NCI-H187 (cell line): ENCODE data around the gene NAXD.
"Not testable (repeated sequence)": the region's sequence is repeated elsewhere in the genome, so short reads cannot be mapped to it uniquely, and the experiment has no call there.

Experiments
- DNase-seq, 2 experiments: peaks; one replicate each; lab custom pipeline; 2025; lab: John Stamatoyannopoulos, UW

The NAXD gene

GRCh38 chr13:110593430-110594130, 21.8 kb upstream of the NAXD start:
- no peak for DNase-seq

GRCh38 chr13:110597041-110597689, 18.2 kb upstream of the NAXD start:
- DNase-seq, result no peak

- no peak for DNase-seq
Measured at GRCh38 chr13:110600261-110600819, 15.0 kb upstream of the NAXD start.

- DNase-seq, result no peak
Measured at GRCh38 chr13:110600980-110601379, 14.4 kb upstream of the NAXD start.

- no peak for DNase-seq
Measured at GRCh38 chr13:110605132-110605531, 10.2 kb upstream of the NAXD start.

GRCh38 chr13:110606281-110606680, 9.1 kb upstream of the NAXD start:
- not testable (repeated sequence) for DNase-seq

- no peak for DNase-seq
Measured at GRCh38 chr13:110607675-110608224, 7.6 kb upstream of the NAXD start.

- no peak for DNase-seq
Measured at GRCh38 chr13:110610955-110611595, 4.3 kb upstream of the NAXD start.

- DNase-seq, result no peak
Measured at GRCh38 chr13:110615005-110615321, 382 bp upstream of the NAXD start.

- no peak for DNase-seq
Measured at GRCh38 chr13:110616103-110617101, 1.1 kb downstream of the NAXD start.

GRCh38 chr13:110617321-110618072, 2.2 kb downstream of the NAXD start:
- DNase-seq, result no peak

- DNase-seq, result no peak
Measured at GRCh38 chr13:110618167-110618566, 2.8 kb downstream of the NAXD start.

- DNase-seq, result no peak
Measured at GRCh38 chr13:110618780-110619179, 3.4 kb downstream of the NAXD start.

- DNase-seq, result no peak
Measured at GRCh38 chr13:110620596-110620995, 5.3 kb downstream of the NAXD start.

- DNase-seq, result no peak
Measured at GRCh38 chr13:110624766-110625756, 9.7 kb downstream of the NAXD start.

GRCh38 chr13:110625771-110626321, 10.5 kb downstream of the NAXD start:
- DNase-seq, result no peak

- DNase-seq, result no peak
Measured at GRCh38 chr13:110626521-110626920, 11.2 kb downstream of the NAXD start.

- DNase-seq, result no peak
Measured at GRCh38 chr13:110627351-110627750, 12.0 kb downstream of the NAXD start.

- no peak for DNase-seq
Measured at GRCh38 chr13:110627761-110628476, 12.6 kb downstream of the NAXD start.
